MCF 10A (cell line): ENCODE results near the gene EPHA1. TPM values are rescaled to one million over a fixed set of nuclear protein-coding genes. Genes with fewer than 3 reads are reported as not detected.

Experiments used
- BruUV-seq: library from RNA; stranded (reverse); fragments of 400-500 nt; replicated peaks from 2 replicates; lab custom pipeline; 2021; lab: Mats Ljungman, UMichigan
- CTCF ChIA-PET: fragments of 300-600 bp; sonication (Branson Sonifier 250); formaldehyde crosslinking; extraction: SDS; loops from one replicate; lab custom pipeline; 2021; ENCODE audit warnings: antibody characterized with exemption, inconsistent platforms; lab: Yijun Ruan, JAX
- POLR2A ChIA-PET: fragments of 300-600, 350-650 bp; sonication (Branson Sonifier 250); formaldehyde crosslinking; extraction: SDS; loops from one replicate; lab custom pipeline; 2020; ENCODE audit warnings: antibody characterized with exemption, inconsistent platforms; lab: Yijun Ruan, JAX
- DNase-seq: peaks from one replicate; pipeline ENCODE4 v3.0.0-alpha.2; 2018; ENCODE audit not compliant: unreplicated experiment
- H3K27ac Mint-ChIP-seq: one replicate; pipeline ENCODE4 v1.8.0; 2022; ENCODE audit warnings: mild to moderate bottlenecking, low read depth, mixed read lengths; ENCODE audit not compliant: unreplicated experiment
- H3K27me3 Mint-ChIP-seq: one replicate; pipeline ENCODE4 v1.8.0; 2022; ENCODE audit warnings: mixed read lengths; ENCODE audit not compliant: insufficient read depth, unreplicated experiment
- H3K36me3 Mint-ChIP-seq: one replicate; pipeline ENCODE4 v1.8.0; 2022; ENCODE audit warnings: mild to moderate bottlenecking, moderate library complexity, mixed read lengths; ENCODE audit not compliant: insufficient read depth, unreplicated experiment
- H3K4me1 Mint-ChIP-seq: one replicate; pipeline ENCODE4 v1.8.0; 2022; ENCODE audit warnings: mixed read lengths; ENCODE audit not compliant: insufficient read depth, unreplicated experiment
- H3K4me3 Mint-ChIP-seq: one replicate; pipeline ENCODE4 v1.8.0; 2022; ENCODE audit warnings: mild to moderate bottlenecking, moderate library complexity, mixed read lengths; ENCODE audit not compliant: unreplicated experiment
- H3K9me3 Mint-ChIP-seq: one replicate; pipeline ENCODE4 v1.8.0; 2022; ENCODE audit warnings: mixed read lengths; ENCODE audit not compliant: unreplicated experiment
- intact Hi-C: fragments of 100-400 bp; cut with micrococcal nuclease; formaldehyde crosslinking; loops from 2 replicates; pipeline ENCODE4 v1.14.1; 2022
- microRNA-seq: library from miRNA; unstranded; fragments of <30 nt; microRNA quantifications from one replicate; pipeline ENCODE4 v1.2.0, GENCODE V29; 2022
- total RNA-seq: library from RNA; stranded (reverse); gene quantifications from 2 replicates; pipeline ENCODE4 v1.2.3, GENCODE V29; 2022
- TF ChIP-seq, protein P1 (sequence below): fragments of 200-600 bp; IDR thresholded peaks from one replicate; pipeline ENCODE4 v1.8.0; 2022; ENCODE audit warnings: antibody characterized with exemption, mild to moderate bottlenecking; ENCODE audit not compliant: unreplicated experiment

Gene EPHA1
- total RNA-seq, 1 experiment from 2014 or later, result 0.89 TPM

DNA sequence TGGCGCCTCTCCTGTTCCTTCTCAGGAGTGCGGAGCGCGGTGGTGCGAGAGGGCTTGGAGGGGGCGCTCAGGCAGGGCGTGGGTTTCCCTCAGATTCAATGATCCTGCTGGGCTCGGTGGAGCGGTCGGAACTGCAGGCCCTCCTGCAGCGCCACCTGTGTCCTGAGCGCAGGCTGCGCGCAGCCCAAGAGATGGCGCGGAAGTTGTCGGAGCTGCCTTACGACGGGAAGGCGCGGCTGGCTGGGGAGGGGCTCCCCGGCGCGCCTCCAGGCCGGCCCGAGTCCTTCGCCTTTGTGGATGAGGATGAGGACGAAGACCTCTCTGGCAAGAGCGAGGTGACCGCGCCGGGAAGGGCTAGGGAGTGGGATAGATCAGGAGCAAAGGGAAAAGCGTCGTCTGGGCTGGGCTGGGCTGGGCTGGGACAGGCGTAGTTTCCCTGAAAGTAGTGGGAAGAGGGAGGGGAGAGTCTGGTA lies 63.2 kb downstream of the EPHA1 start:
- no peaks in the 10 kb centered on the region for H3K9me3 Mint-ChIP-seq
- peaks cover 18% of the 10 kb centered on the region for H3K27me3 Mint-ChIP-seq
- BruUV-seq, result no TSS peak
- no peaks in the 10 kb centered on the region for H3K36me3 Mint-ChIP-seq
- H3K4me3 Mint-ChIP-seq, result no peak overlapping the region
- POLR2A ChIA-PET, result no interaction called here
- no peak overlapping the region for H3K27ac Mint-ChIP-seq
- H3K4me1 Mint-ChIP-seq, result no peaks in the 10 kb centered on the region
- CTCF ChIA-PET, result no interaction called here
- intact Hi-C loops, result no loop called here
- DNase-seq, result no peak
- TF ChIP-seq, protein P1, sequence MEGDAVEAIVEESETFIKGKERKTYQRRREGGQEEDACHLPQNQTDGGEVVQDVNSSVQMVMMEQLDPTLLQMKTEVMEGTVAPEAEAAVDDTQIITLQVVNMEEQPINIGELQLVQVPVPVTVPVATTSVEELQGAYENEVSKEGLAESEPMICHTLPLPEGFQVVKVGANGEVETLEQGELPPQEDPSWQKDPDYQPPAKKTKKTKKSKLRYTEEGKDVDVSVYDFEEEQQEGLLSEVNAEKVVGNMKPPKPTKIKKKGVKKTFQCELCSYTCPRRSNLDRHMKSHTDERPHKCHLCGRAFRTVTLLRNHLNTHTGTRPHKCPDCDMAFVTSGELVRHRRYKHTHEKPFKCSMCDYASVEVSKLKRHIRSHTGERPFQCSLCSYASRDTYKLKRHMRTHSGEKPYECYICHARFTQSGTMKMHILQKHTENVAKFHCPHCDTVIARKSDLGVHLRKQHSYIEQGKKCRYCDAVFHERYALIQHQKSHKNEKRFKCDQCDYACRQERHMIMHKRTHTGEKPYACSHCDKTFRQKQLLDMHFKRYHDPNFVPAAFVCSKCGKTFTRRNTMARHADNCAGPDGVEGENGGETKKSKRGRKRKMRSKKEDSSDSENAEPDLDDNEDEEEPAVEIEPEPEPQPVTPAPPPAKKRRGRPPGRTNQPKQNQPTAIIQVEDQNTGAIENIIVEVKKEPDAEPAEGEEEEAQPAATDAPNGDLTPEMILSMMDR, result no peak

DNA sequence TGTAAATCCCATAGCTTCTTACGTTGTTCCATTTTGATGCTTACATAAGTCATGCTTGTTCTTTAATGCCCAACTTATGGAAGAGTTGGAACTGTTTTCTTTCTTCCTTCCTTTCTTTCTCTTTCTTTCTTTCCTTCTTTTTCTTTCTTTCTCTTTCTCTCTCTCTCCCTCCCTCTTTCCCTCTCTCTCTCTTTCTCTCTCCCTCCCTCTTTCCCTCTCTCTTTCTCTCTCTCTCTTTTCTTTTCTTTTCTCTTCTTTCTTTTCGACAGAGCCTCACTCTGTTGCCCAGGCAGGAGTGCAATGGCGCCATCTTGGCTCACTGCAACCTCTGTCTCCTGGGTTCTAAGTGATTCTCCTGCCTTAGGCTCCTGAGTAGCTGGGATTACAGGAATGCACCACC lies 65.1 kb downstream of the EPHA1 start:
- Mint-ChIP-seq H3K36me3 (no peaks in the 10 kb centered on the region), H3K27me3 (peaks cover 18% of the 10 kb centered on the region), H3K27ac (no peak overlapping the region), H3K4me3 (no peak overlapping the region), H3K4me1 (no peaks in the 10 kb centered on the region), H3K9me3 (no peaks in the 10 kb centered on the region)
- intact Hi-C loops, result no loop called here
- CTCF ChIA-PET, result interaction anchor here (0.6 to 0.7 kb wide), 2 partner anchors 35 to 303 kb away, joined by 3 read pairs; no protein-coding TSS in a partner anchor
- no peak for DNase-seq
- TF ChIP-seq, protein P1, result no peak
- BruUV-seq, result no TSS peak
- POLR2A ChIA-PET, result interaction anchor here (1.0 kb wide), 1 partner anchor 9 kb away, joined by 3 read pairs; no protein-coding TSS in a partner anchor

DNA sequence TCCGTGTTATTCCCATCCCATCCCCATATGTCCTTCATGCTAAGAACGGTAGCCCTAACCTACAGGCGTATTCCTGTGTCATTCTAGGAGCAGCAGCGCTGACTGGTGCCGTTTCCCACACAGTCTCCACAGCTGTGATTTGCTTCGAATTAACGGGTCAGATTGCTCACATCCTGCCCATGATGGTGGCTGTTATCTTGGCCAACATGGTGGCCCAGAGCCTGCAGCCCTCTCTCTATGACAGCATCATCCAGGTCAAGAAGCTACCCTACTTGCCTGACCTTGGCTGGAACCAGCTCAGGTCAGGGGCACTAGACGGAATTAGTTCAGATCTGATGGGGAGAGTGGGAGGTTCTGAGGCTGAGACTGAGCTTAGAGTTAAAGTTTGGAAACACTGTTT lies 66.8 kb downstream of the EPHA1 start:
- H3K4me3 Mint-ChIP-seq, result no peak overlapping the region
- TF ChIP-seq, protein P1, result no peak
- H3K9me3 Mint-ChIP-seq, result no peaks in the 10 kb centered on the region
- peaks cover 6% of the 10 kb centered on the region for H3K27me3 Mint-ChIP-seq
- no TSS peak for BruUV-seq
- no peaks in the 10 kb centered on the region for H3K4me1 Mint-ChIP-seq
- CTCF ChIA-PET, result interaction anchor here (1.1 kb wide), 1 partner anchor 75 kb away, joined by 3 read pairs; no protein-coding TSS in a partner anchor
- H3K36me3 Mint-ChIP-seq, result no peaks in the 10 kb centered on the region
- DNase-seq, result no peak
- POLR2A ChIA-PET, result no interaction called here
- H3K27ac Mint-ChIP-seq, result no peak overlapping the region
- intact Hi-C loops, result no loop called here

Small RNA genes lying within 50 kb of the gene (microRNA-seq; reads per million reads assigned to microRNA genes)
- 0.93 reads per million for gene MIR6892

Other genes with a start within 250 kb of the EPHA1 start
- not detected in 2 replicates for gene TAS2R39, start 225.4 kb downstream of the EPHA1 start, total RNA-seq
- gene TAS2R40, start 186.8 kb downstream of the EPHA1 start, total RNA-seq, result not detected in 2 replicates
- gene GSTK1, start 145.4 kb downstream of the EPHA1 start, total RNA-seq, result 69.7 and 79.9 TPM in 2 replicates
- 8.1 and 9.2 TPM in 2 replicates for gene TMEM139, start 123.9 kb downstream of the EPHA1 start, total RNA-seq
- 15.1 and 17.4 TPM in 2 replicates for gene CASP2, start 120.5 kb downstream of the EPHA1 start, total RNA-seq
- not detected in 2 replicates for gene CLCN1, start 92.7 kb downstream of the EPHA1 start, total RNA-seq
- gene FAM131B, start 46.1 kb downstream of the EPHA1 start, total RNA-seq, result 0.19 and 0.25 TPM in 2 replicates
- gene ZYX, start 27.5 kb downstream of the EPHA1 start, total RNA-seq, result 168 and 260 TPM in 2 replicates
- gene TAS2R60, start 34.6 kb upstream of the EPHA1 start, total RNA-seq, result not detected in 2 replicates
- gene TAS2R41, start 69.0 kb upstream of the EPHA1 start, total RNA-seq, result not detected in 2 replicates
- 2.8 and 4.2 TPM in 2 replicates for gene CTAGE15, start 162.9 kb upstream of the EPHA1 start, total RNA-seq
- gene TCAF2, start 212.1 kb upstream of the EPHA1 start, total RNA-seq, result 0.49 and 0.70 TPM in 2 replicates